H9 (cell line): Measurements from ENCODE around the gene ECE1. TPM values are rescaled to one million over a fixed set of nuclear protein-coding genes. Genes with fewer than 3 reads are reported as not detected.

Experiments
- DNase-seq: peaks from one replicate; pipeline ENCODE4 v3.0.0-alpha.2; 2017
- H2AFZ ChIP-seq: one replicate; pipeline ENCODE4 v1.6.1; 2013; ENCODE audit warnings: mild to moderate bottlenecking, low read length, control low read depth, moderate library complexity
- H2AK5ac ChIP-seq: 2 replicates; pipeline ENCODE4 v1.6.1; 2013; ENCODE audit warnings: low read length, control low read depth, mixed read lengths; ENCODE audit not compliant: insufficient read length
- H2BK120ac ChIP-seq: one replicate; pipeline ENCODE4 v1.6.1; 2013; ENCODE audit warnings: low read depth, mild to moderate bottlenecking, low read length, control low read depth, inconsistent platforms; ENCODE audit not compliant: poor library complexity, severe bottlenecking
- H2BK12ac ChIP-seq: 2 replicates; pipeline ENCODE4 v1.6.1; 2013; ENCODE audit warnings: low read length, control low read depth, mixed read lengths, low read depth; ENCODE audit not compliant: insufficient read length
- H2BK15ac ChIP-seq: 2 replicates; pipeline ENCODE4 v1.6.1; 2013; ENCODE audit warnings: low read depth, low read length, control low read depth
- H2BK20ac ChIP-seq: one replicate; pipeline ENCODE4 v1.6.1; 2013; ENCODE audit warnings: low read depth, mild to moderate bottlenecking, low read length, control low read depth, inconsistent platforms; ENCODE audit not compliant: poor library complexity, severe bottlenecking
- H2BK5ac ChIP-seq: 2 replicates; pipeline ENCODE4 v1.6.1; 2013; ENCODE audit warnings: low read length, control low read depth, mixed read lengths; ENCODE audit not compliant: insufficient read length
- H3K14ac ChIP-seq: 2 replicates; pipeline ENCODE4 v1.6.1; 2013; ENCODE audit warnings: low read length, control low read depth; ENCODE audit not compliant: insufficient read depth
- H3K18ac ChIP-seq: 2 replicates; pipeline ENCODE4 v1.6.1; 2013; ENCODE audit warnings: low read depth, mild to moderate bottlenecking, mixed read lengths, low read length, control low read depth; ENCODE audit not compliant: insufficient read length
- H3K23ac ChIP-seq: 2 replicates; pipeline ENCODE4 v1.6.1; 2013; ENCODE audit warnings: low read length, control low read depth, mixed read lengths, low read depth; ENCODE audit not compliant: insufficient read length
- H3K23me2 ChIP-seq: 2 replicates; pipeline ENCODE4 v1.6.1; 2013; ENCODE audit warnings: low read depth, mild to moderate bottlenecking, mixed read lengths, low read length, control low read depth; ENCODE audit not compliant: insufficient read length, poor library complexity, severe bottlenecking
- H3K27ac ChIP-seq: 2 replicates; pipeline ENCODE4 v1.5.1; 2013; ENCODE audit warnings: low read length, control low read depth, mixed read lengths, low read depth; ENCODE audit not compliant: insufficient read length
- H3K27me3 ChIP-seq: 2 replicates; pipeline ENCODE4 v1.6.1; 2013; ENCODE audit warnings: low read length, control low read depth, inconsistent platforms; ENCODE audit not compliant: insufficient read depth
- H3K4ac ChIP-seq: 2 replicates; pipeline ENCODE4 v1.6.1; 2013; ENCODE audit warnings: low read depth, mild to moderate bottlenecking, control low read depth, inconsistent platforms, low read length, moderate library complexity
- H3K4me1 ChIP-seq: 2 replicates; pipeline ENCODE4 v1.6.1; 2013; ENCODE audit warnings: low read length, control low read depth, inconsistent platforms; ENCODE audit not compliant: insufficient read depth
- H3K4me2 ChIP-seq: 2 replicates; pipeline ENCODE4 v1.6.1; 2013; ENCODE audit warnings: low read length, control low read depth, mixed read lengths; ENCODE audit not compliant: insufficient read length, insufficient read depth
- H3K56ac ChIP-seq: 2 replicates; pipeline ENCODE4 v1.6.1; 2013; ENCODE audit warnings: low read depth, mild to moderate bottlenecking, mixed read lengths, low read length, control low read depth; ENCODE audit not compliant: insufficient read length
- H3K79me1 ChIP-seq: 2 replicates; pipeline ENCODE4 v1.6.1; 2013; ENCODE audit warnings: low read depth, mild to moderate bottlenecking, moderate library complexity, low read length, control low read depth, inconsistent platforms; ENCODE audit not compliant: insufficient read depth, poor library complexity, severe bottlenecking
- H3K79me2 ChIP-seq: 2 replicates; pipeline ENCODE4 v1.6.1; 2013; ENCODE audit warnings: low read length, control low read depth, inconsistent platforms; ENCODE audit not compliant: insufficient read depth
- H3K9ac ChIP-seq: 2 replicates; pipeline ENCODE4 v1.6.1; 2013; ENCODE audit warnings: low read length, control low read depth, mixed read lengths; ENCODE audit not compliant: insufficient read length; ENCODE audit errors: extremely low read depth
- H3K9me3 ChIP-seq: one replicate; pipeline ENCODE4 v1.6.1; 2013; ENCODE audit warnings: low read depth, low read length, inconsistent platforms; ENCODE audit not compliant: control insufficient read depth
- H3T11ph ChIP-seq: one replicate; pipeline ENCODE4 v1.6.1; 2013; ENCODE audit warnings: mild to moderate bottlenecking, low read length, control low read depth, inconsistent platforms
- H4K20me1 ChIP-seq: one replicate; pipeline ENCODE4 v1.6.1; 2013; ENCODE audit not compliant: control insufficient read depth, insufficient read length, insufficient read depth
- H4K5ac ChIP-seq: 2 replicates; pipeline ENCODE4 v1.6.1; 2013; ENCODE audit warnings: low read depth, mild to moderate bottlenecking, mixed read lengths, low read length, control low read depth; ENCODE audit not compliant: insufficient read length
- H4K8ac ChIP-seq: replicated peaks from 2 replicates; pipeline ENCODE4 v1.6.1; 2013; ENCODE audit warnings: low read length, control low read depth, mixed read lengths, low read depth; ENCODE audit not compliant: insufficient read length
- H4K91ac ChIP-seq: 2 replicates; pipeline ENCODE4 v1.6.1; 2013; ENCODE audit warnings: low read depth, mild to moderate bottlenecking, moderate library complexity, mixed read lengths, low read length, control low read depth; ENCODE audit not compliant: insufficient read length
- H3K27ac Mint-ChIP-seq, 3 experiments: 2 replicates in 2 of 3; 3 replicates in 1 of 3; pipeline ENCODE4 v1.8.0; 2020 to 2021; ENCODE audit warnings: mixed read lengths in 3 of 3, mild to moderate bottlenecking in 1 of 3, moderate library complexity in 1 of 3
- H3K27me3 Mint-ChIP-seq: 2 replicates; pipeline ENCODE4 v1.8.0; 2021; ENCODE audit warnings: low read depth, mild to moderate bottlenecking, moderate library complexity, mixed read lengths
- H3K36me3 Mint-ChIP-seq, 3 experiments: 2 replicates in 2 of 3; 3 replicates in 1 of 3; pipeline ENCODE4 v1.8.0; 2020 to 2021; ENCODE audit warnings: low read depth in 3 of 3, mixed read lengths in 3 of 3; ENCODE audit not compliant: insufficient read depth in 1 of 3
- H3K4me1 Mint-ChIP-seq, 2 experiments: 2 replicates each; pipeline ENCODE4 v1.8.0; 2020; ENCODE audit warnings: mixed read lengths in 2 of 2
- H3K4me3 Mint-ChIP-seq, 2 experiments: 2 replicates in 1 of 2; 3 replicates in 1 of 2; pipeline ENCODE4 v1.8.0; 2020 to 2021; ENCODE audit warnings: mild to moderate bottlenecking in 2 of 2, mixed read lengths in 2 of 2, moderate library complexity in 1 of 2
- H3K9me3 Mint-ChIP-seq, 2 experiments: 2 replicates in 1 of 2; 3 replicates in 1 of 2; pipeline ENCODE4 v1.8.0; 2020; ENCODE audit warnings: mild to moderate bottlenecking in 2 of 2, mixed read lengths in 2 of 2, moderate library complexity in 1 of 2
- WGBS: extraction: QIAGEN DNeasy Blood & Tissue Kit; methylation state at CpG from one replicate; pipeline ENCODE4 v1.1.7; 2013; ENCODE audit warnings: missing lambda C conversion rate, low lambda C conversion rate, mixed read lengths; ENCODE audit not compliant: insufficient read length; ENCODE audit errors: extremely low coverage; 5-methylcytosine and 5-hydroxymethylcytosine counted together
- total RNA-seq: library from RNA; stranded (reverse); gene quantifications from 2 replicates; pipeline ENCODE4 v1.2.1, GENCODE V29; 2021
- TF ChIP-seq, protein P1 (sequence below): fragments of 200-600 bp; sonication (generic); conservative IDR thresholded peaks from 3 replicates; pipeline ENCODE4 v1.8.0; 2021; ENCODE audit warnings: antibody characterized with exemption, mild to moderate bottlenecking

The ECE1 gene
- total RNA-seq, 1 experiment from 2014 or later = 31.1 TPM

DNA sequence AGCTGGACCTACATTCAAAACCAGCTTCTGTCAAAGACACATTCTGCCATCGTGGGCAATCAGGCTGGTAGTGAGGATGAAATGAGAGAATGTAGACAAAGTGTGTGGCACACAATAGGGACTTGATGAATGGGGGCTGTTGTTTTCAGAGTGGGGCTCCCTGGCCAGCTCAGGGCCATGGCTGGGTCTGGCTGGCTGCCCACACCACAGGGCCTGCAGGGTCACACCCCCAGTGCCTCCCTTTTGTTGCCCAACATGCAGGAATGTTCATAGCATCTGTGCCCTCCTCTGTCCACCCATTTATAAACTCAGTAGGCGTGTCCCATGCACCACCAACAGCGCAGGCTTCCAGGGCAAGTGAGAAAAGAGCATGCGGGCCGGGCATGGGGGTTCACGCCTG lies 20.8 kb upstream of the ECE1 start:
- Histone ChIP-seq H3K23ac (no peak overlapping the region), H3K4me2 (no peak overlapping the region), H3K23me2 (no peaks in the 10 kb centered on the region), H3K14ac (no peak overlapping the region), H3K56ac (no peak overlapping the region), H2BK120ac (no peak overlapping the region), H2AFZ (no peak overlapping the region), H4K5ac (no peak overlapping the region), H3K79me1 (no peaks in the 10 kb centered on the region), H3T11ph (no peak overlapping the region), H3K27ac (no peak overlapping the region), H3K18ac (no peak overlapping the region), H3K9me3 (no peaks in the 10 kb centered on the region), H4K20me1 (no peaks in the 10 kb centered on the region), H3K4ac (no peak overlapping the region), H2BK12ac (no peak overlapping the region), H2BK5ac (no peak overlapping the region), H2AK5ac (no peak overlapping the region), H3K9ac (no peak overlapping the region), H3K4me1 (peaks cover 16% of the 10 kb centered on the region; the same call in 1 of the 2 replicates), H4K91ac (no peak overlapping the region), H3K79me2 (no peaks in the 10 kb centered on the region), H3K27me3 (no peaks in the 10 kb centered on the region), H2BK15ac (no peak overlapping the region), H2BK20ac (no peak overlapping the region), H4K8ac (no peak overlapping the region)
- Mint-ChIP-seq H3K27ac (peak overlapping the region in 1 of 3 experiments; percentile 23; a peak in 2 of 7 replicates), H3K36me3 (peaks cover 3 to 5% (median 4%) of the 10 kb centered on the region in 3 experiments; a peak in 6 of 7 replicates), H3K27me3 (no peaks in the 10 kb centered on the region), H3K4me1 (peaks cover 59 to 66% of the 10 kb centered on the region in 2 experiments), H3K4me3 (no peak overlapping the region), H3K9me3 (peaks cover 0 to 3% of the 10 kb centered on the region in 2 experiments; a peak in 2 of 5 replicates)
- DNase-seq = no peak
- no CpG with 5 or more reads among the region's 6 CpGs for WGBS
- TF ChIP-seq, protein P1, sequence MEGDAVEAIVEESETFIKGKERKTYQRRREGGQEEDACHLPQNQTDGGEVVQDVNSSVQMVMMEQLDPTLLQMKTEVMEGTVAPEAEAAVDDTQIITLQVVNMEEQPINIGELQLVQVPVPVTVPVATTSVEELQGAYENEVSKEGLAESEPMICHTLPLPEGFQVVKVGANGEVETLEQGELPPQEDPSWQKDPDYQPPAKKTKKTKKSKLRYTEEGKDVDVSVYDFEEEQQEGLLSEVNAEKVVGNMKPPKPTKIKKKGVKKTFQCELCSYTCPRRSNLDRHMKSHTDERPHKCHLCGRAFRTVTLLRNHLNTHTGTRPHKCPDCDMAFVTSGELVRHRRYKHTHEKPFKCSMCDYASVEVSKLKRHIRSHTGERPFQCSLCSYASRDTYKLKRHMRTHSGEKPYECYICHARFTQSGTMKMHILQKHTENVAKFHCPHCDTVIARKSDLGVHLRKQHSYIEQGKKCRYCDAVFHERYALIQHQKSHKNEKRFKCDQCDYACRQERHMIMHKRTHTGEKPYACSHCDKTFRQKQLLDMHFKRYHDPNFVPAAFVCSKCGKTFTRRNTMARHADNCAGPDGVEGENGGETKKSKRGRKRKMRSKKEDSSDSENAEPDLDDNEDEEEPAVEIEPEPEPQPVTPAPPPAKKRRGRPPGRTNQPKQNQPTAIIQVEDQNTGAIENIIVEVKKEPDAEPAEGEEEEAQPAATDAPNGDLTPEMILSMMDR = no peak
